Measurements from ENCODE around the gene KMT2E. TPM values are rescaled to one million over a fixed set of nuclear protein-coding genes. Genes with fewer than 3 reads are reported as not detected.
"Not testable (repeated sequence)": the region's sequence is repeated elsewhere in the genome, so short reads cannot be mapped to it uniquely, and the experiment has no call there.

KMT2E gene
- total and polyA plus RNA-seq, 2 donors (not counting 3 experiments of a cell fraction or from before 2014, with no cell fraction given) = 19.0 to 74.8 TPM

GRCh38 chr7:104973909-104974415 lies 40.0 kb upstream of the KMT2E start:
- BruUV-seq (replicated peaks) = no TSS peak
- no peaks in the 10 kb centered on the region for H3K36me3 ChIP-seq (ENCODE audit: control insufficient read depth in 2 of 2, extremely low read depth in 1 of 2, insufficient read depth in 2 of 2, low read length in 2 of 2)
- H3K27me3 ChIP-seq (ENCODE audit: control insufficient read depth in 2 of 2, insufficient read depth in 2 of 2, low read length in 2 of 2) = no peaks in the 10 kb centered on the region
- ChIA-PET POLR2A (interaction anchor here (2.5 kb wide), 1 partner anchor 9 kb away, joined by 10 read pairs; no protein-coding TSS in a partner anchor), CTCF (interaction anchor here (1.0 to 11.5 kb wide), 3 partner anchors 8 to 28 kb away, joined by 4 to 113 read pairs (median 27); no protein-coding TSS in a partner anchor)
- peak overlapping the region; percentile 15 for H3K4me2 ChIP-seq (ENCODE audit: insufficient read depth, low read length)
- DNase-seq (ENCODE audit: low read depth, low spot score) (peak; percentile 94), FAIRE-seq (peak; percentile 96)
- no peak overlapping the region for H3K4me3 ChIP-seq (replicated peaks in 1 of 3; ENCODE audit: insufficient read depth in 1 of 3, low read depth in 1 of 3, low read length in 3 of 3)
- peaks cover 34% of the 10 kb centered on the region for H3K4me1 ChIP-seq (ENCODE audit: control insufficient read depth, extremely low read depth, insufficient read depth, low read length)
- H2AFZ ChIP-seq (ENCODE audit: low read depth, low read length) = peak overlapping the region; percentile 25
- intact Hi-C loops (cut with micrococcal nuclease) (loop anchor here (1.0 kb wide), 3 partner anchors 9 to 29 kb away; no protein-coding TSS in a partner anchor), dilution Hi-C loops (cut with MboI; ENCODE audit: extremely low pct_ligation_motif_present, low sequenced_read_pairs) (no loop called here)
- H3K79me2 ChIP-seq (ENCODE audit: control insufficient read depth, insufficient read depth, low read length) = no peaks in the 10 kb centered on the region
- TF ChIP-seq GATA2 (IDR thresholded peaks at IDR 0.05; ENCODE audit: insufficient read depth, insufficient read length, low read depth, low read length) (peak; percentile 66), POLR2A (IDR thresholded peaks at IDR 0.05; ENCODE audit: low read depth, low read length) (no peak), JUN (IDR thresholded peaks at IDR 0.05; ENCODE audit: borderline replicate concordance, insufficient read depth, insufficient read length, low read depth) (peak; percentile 60), MAX (IDR thresholded peaks at IDR 0.05; ENCODE audit: insufficient read depth, insufficient read length) (no peak), EZH2 (IDR thresholded peaks at IDR 0.05; ENCODE audit: borderline replicate concordance, low read depth, low read length, severe bottlenecking) (no peak), FOS (IDR thresholded peaks at IDR 0.05; ENCODE audit: borderline replicate concordance, insufficient read depth, low read length) (peak; percentile 72), POLR2AphosphoS5 (IDR thresholded peaks at IDR 0.05; ENCODE audit: insufficient read depth, low read depth, low read length) (peak; percentile 83)
- H3K9me1 ChIP-seq (replicated peaks; ENCODE audit: control insufficient read depth, extremely low read depth, insufficient read depth, low read length) = no peaks in the 10 kb centered on the region
- no peaks in the 10 kb centered on the region for H3K9me3 ChIP-seq (replicated peaks; ENCODE audit: control insufficient read depth, insufficient read depth, low read length)
- H4K20me1 ChIP-seq (replicated peaks; ENCODE audit: control insufficient read depth, extremely low read depth, insufficient read depth, low read length) = no peaks in the 10 kb centered on the region
- H3K27ac ChIP-seq (ENCODE audit: insufficient read depth, low read depth, low read length) = peak overlapping the region; percentile 67
- peak overlapping the region; percentile 45 for H3K9ac ChIP-seq (replicated peaks; ENCODE audit: extremely low read depth, insufficient read depth, low read length)

- dilution Hi-C loops (cut with MboI; ENCODE audit: extremely low pct_ligation_motif_present, low sequenced_read_pairs); CTCF ChIA-PET; POLR2A ChIA-PET: not testable (repeated sequence)
These were observed 38.5 kb upstream of the KMT2E start for GRCh38 chr7:104975553-104975952.

More at GRCh38 chr7:104975553-104975952, 38.5 kb upstream of the KMT2E start:
- H3K27ac ChIP-seq (ENCODE audit: insufficient read depth, low read depth, low read length); DNase-seq (ENCODE audit: low read depth, low spot score); H2AFZ ChIP-seq (ENCODE audit: low read depth, low read length); H3K9me1 ChIP-seq (replicated peaks; ENCODE audit: control insufficient read depth, extremely low read depth, insufficient read depth, low read length); H3K9ac ChIP-seq (replicated peaks; ENCODE audit: extremely low read depth, insufficient read depth, low read length); BruUV-seq (replicated peaks); intact Hi-C loops (cut with micrococcal nuclease); H4K20me1 ChIP-seq (replicated peaks; ENCODE audit: control insufficient read depth, extremely low read depth, insufficient read depth, low read length); H3K27me3 ChIP-seq (ENCODE audit: control insufficient read depth in 2 of 2, insufficient read depth in 2 of 2, low read length in 2 of 2); FAIRE-seq; H3K4me2 ChIP-seq (ENCODE audit: insufficient read depth, low read length); H3K79me2 ChIP-seq (ENCODE audit: control insufficient read depth, insufficient read depth, low read length); H3K4me3 ChIP-seq (replicated peaks in 1 of 3; ENCODE audit: insufficient read depth in 1 of 3, low read depth in 1 of 3, low read length in 3 of 3); H3K9me3 ChIP-seq (replicated peaks; ENCODE audit: control insufficient read depth, insufficient read depth, low read length); H3K36me3 ChIP-seq (ENCODE audit: control insufficient read depth in 2 of 2, extremely low read depth in 1 of 2, insufficient read depth in 2 of 2, low read length in 2 of 2): not testable (repeated sequence)
- H3K4me1 ChIP-seq (ENCODE audit: control insufficient read depth, extremely low read depth, insufficient read depth, low read length) = peaks cover 48% of the 10 kb centered on the region

Measured in endothelial cell of umbilical vein (primary cell).